ENCODE measurements around the gene REPS1.

DNA sequence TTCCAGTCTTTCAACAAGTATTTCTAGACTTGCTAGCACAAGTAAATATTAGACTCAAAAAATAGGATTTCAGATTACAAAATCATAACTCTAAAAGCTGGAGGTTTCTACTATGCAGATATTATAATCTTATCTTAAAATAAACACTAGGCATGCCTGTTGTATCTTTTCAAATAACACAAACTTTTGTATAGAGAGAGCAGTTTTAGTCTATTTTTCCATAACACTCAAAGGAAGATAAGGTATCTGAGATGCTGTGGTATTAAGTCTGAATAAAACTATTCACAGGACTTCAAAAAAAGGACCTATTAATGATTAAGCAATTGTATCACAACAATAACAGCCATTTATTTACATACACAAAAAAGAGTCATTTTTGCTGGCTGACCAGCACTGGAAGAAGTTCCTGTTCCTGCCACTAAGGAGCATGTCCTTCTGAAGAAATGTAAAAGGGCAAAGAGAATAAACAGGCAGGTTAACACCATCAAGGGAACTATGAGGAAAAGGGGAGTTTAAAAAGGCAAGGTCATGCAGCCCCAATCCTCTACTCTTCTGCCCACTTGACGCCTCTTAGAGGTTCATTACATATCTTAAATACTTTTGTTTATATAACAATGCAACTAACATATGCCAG lies 39.4 kb downstream of the REPS1 start:
- TF ChIP-seq, protein P1, sequence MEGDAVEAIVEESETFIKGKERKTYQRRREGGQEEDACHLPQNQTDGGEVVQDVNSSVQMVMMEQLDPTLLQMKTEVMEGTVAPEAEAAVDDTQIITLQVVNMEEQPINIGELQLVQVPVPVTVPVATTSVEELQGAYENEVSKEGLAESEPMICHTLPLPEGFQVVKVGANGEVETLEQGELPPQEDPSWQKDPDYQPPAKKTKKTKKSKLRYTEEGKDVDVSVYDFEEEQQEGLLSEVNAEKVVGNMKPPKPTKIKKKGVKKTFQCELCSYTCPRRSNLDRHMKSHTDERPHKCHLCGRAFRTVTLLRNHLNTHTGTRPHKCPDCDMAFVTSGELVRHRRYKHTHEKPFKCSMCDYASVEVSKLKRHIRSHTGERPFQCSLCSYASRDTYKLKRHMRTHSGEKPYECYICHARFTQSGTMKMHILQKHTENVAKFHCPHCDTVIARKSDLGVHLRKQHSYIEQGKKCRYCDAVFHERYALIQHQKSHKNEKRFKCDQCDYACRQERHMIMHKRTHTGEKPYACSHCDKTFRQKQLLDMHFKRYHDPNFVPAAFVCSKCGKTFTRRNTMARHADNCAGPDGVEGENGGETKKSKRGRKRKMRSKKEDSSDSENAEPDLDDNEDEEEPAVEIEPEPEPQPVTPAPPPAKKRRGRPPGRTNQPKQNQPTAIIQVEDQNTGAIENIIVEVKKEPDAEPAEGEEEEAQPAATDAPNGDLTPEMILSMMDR (IDR thresholded peaks at IDR 0.05 in 4 of 5, conservative IDR thresholded peaks at IDR 0.05 in 1 of 5) = no peak
- TF ChIP-seq POLR2A (IDR thresholded peaks at IDR 0.05) = no peak

Data from gastrocnemius medialis (tissue), 4 donors.